H9 (cell line): ENCODE data around the gene NKX3-2. TPM values are rescaled to one million over a fixed set of nuclear protein-coding genes. Genes with fewer than 3 reads are reported as not detected.
A peak's percentile ranks its signal among the peaks of the same experiment; 100 is the strongest.

Experiments
- DNase-seq: peaks from one replicate; pipeline ENCODE4 v3.0.0-alpha.2; 2017
- H2AFZ ChIP-seq: one replicate; pipeline ENCODE4 v1.6.1; 2013; ENCODE audit warnings: mild to moderate bottlenecking, low read length, control low read depth, moderate library complexity
- H2AK5ac ChIP-seq: 2 replicates; pipeline ENCODE4 v1.6.1; 2013; ENCODE audit warnings: low read length, control low read depth, mixed read lengths; ENCODE audit not compliant: insufficient read length
- H2BK120ac ChIP-seq: one replicate; pipeline ENCODE4 v1.6.1; 2013; ENCODE audit warnings: low read depth, mild to moderate bottlenecking, low read length, control low read depth, inconsistent platforms; ENCODE audit not compliant: poor library complexity, severe bottlenecking
- H2BK12ac ChIP-seq: 2 replicates; pipeline ENCODE4 v1.6.1; 2013; ENCODE audit warnings: low read length, control low read depth, mixed read lengths, low read depth; ENCODE audit not compliant: insufficient read length
- H2BK15ac ChIP-seq: 2 replicates; pipeline ENCODE4 v1.6.1; 2013; ENCODE audit warnings: low read depth, low read length, control low read depth
- H2BK20ac ChIP-seq: one replicate; pipeline ENCODE4 v1.6.1; 2013; ENCODE audit warnings: low read depth, mild to moderate bottlenecking, low read length, control low read depth, inconsistent platforms; ENCODE audit not compliant: poor library complexity, severe bottlenecking
- H2BK5ac ChIP-seq: 2 replicates; pipeline ENCODE4 v1.6.1; 2013; ENCODE audit warnings: low read length, control low read depth, mixed read lengths; ENCODE audit not compliant: insufficient read length
- H3K14ac ChIP-seq: 2 replicates; pipeline ENCODE4 v1.6.1; 2013; ENCODE audit warnings: low read length, control low read depth; ENCODE audit not compliant: insufficient read depth
- H3K18ac ChIP-seq: 2 replicates; pipeline ENCODE4 v1.6.1; 2013; ENCODE audit warnings: low read depth, mild to moderate bottlenecking, mixed read lengths, low read length, control low read depth; ENCODE audit not compliant: insufficient read length
- H3K23ac ChIP-seq: 2 replicates; pipeline ENCODE4 v1.6.1; 2013; ENCODE audit warnings: low read length, control low read depth, mixed read lengths, low read depth; ENCODE audit not compliant: insufficient read length
- H3K23me2 ChIP-seq: 2 replicates; pipeline ENCODE4 v1.6.1; 2013; ENCODE audit warnings: low read depth, mild to moderate bottlenecking, mixed read lengths, low read length, control low read depth; ENCODE audit not compliant: insufficient read length, poor library complexity, severe bottlenecking
- H3K27ac ChIP-seq: 2 replicates; pipeline ENCODE4 v1.5.1; 2013; ENCODE audit warnings: low read length, control low read depth, mixed read lengths, low read depth; ENCODE audit not compliant: insufficient read length
- H3K27me3 ChIP-seq: 2 replicates; pipeline ENCODE4 v1.6.1; 2013; ENCODE audit warnings: low read length, control low read depth, inconsistent platforms; ENCODE audit not compliant: insufficient read depth
- H3K4ac ChIP-seq: 2 replicates; pipeline ENCODE4 v1.6.1; 2013; ENCODE audit warnings: low read depth, mild to moderate bottlenecking, control low read depth, inconsistent platforms, low read length, moderate library complexity
- H3K4me1 ChIP-seq: 2 replicates; pipeline ENCODE4 v1.6.1; 2013; ENCODE audit warnings: low read length, control low read depth, inconsistent platforms; ENCODE audit not compliant: insufficient read depth
- H3K4me2 ChIP-seq: 2 replicates; pipeline ENCODE4 v1.6.1; 2013; ENCODE audit warnings: low read length, control low read depth, mixed read lengths; ENCODE audit not compliant: insufficient read length, insufficient read depth
- H3K56ac ChIP-seq: 2 replicates; pipeline ENCODE4 v1.6.1; 2013; ENCODE audit warnings: low read depth, mild to moderate bottlenecking, mixed read lengths, low read length, control low read depth; ENCODE audit not compliant: insufficient read length
- H3K79me1 ChIP-seq: 2 replicates; pipeline ENCODE4 v1.6.1; 2013; ENCODE audit warnings: low read depth, mild to moderate bottlenecking, moderate library complexity, low read length, control low read depth, inconsistent platforms; ENCODE audit not compliant: insufficient read depth, poor library complexity, severe bottlenecking
- H3K79me2 ChIP-seq: 2 replicates; pipeline ENCODE4 v1.6.1; 2013; ENCODE audit warnings: low read length, control low read depth, inconsistent platforms; ENCODE audit not compliant: insufficient read depth
- H3K9ac ChIP-seq: 2 replicates; pipeline ENCODE4 v1.6.1; 2013; ENCODE audit warnings: low read length, control low read depth, mixed read lengths; ENCODE audit not compliant: insufficient read length; ENCODE audit errors: extremely low read depth
- H3K9me3 ChIP-seq: one replicate; pipeline ENCODE4 v1.6.1; 2013; ENCODE audit warnings: low read depth, low read length, inconsistent platforms; ENCODE audit not compliant: control insufficient read depth
- H3T11ph ChIP-seq: one replicate; pipeline ENCODE4 v1.6.1; 2013; ENCODE audit warnings: mild to moderate bottlenecking, low read length, control low read depth, inconsistent platforms
- H4K20me1 ChIP-seq: one replicate; pipeline ENCODE4 v1.6.1; 2013; ENCODE audit not compliant: control insufficient read depth, insufficient read length, insufficient read depth
- H4K5ac ChIP-seq: 2 replicates; pipeline ENCODE4 v1.6.1; 2013; ENCODE audit warnings: low read depth, mild to moderate bottlenecking, mixed read lengths, low read length, control low read depth; ENCODE audit not compliant: insufficient read length
- H4K8ac ChIP-seq: replicated peaks from 2 replicates; pipeline ENCODE4 v1.6.1; 2013; ENCODE audit warnings: low read length, control low read depth, mixed read lengths, low read depth; ENCODE audit not compliant: insufficient read length
- H4K91ac ChIP-seq: 2 replicates; pipeline ENCODE4 v1.6.1; 2013; ENCODE audit warnings: low read depth, mild to moderate bottlenecking, moderate library complexity, mixed read lengths, low read length, control low read depth; ENCODE audit not compliant: insufficient read length
- H3K27ac Mint-ChIP-seq, 3 experiments: 2 replicates in 2 of 3; 3 replicates in 1 of 3; pipeline ENCODE4 v1.8.0; 2020 to 2021; ENCODE audit warnings: mixed read lengths in 3 of 3, mild to moderate bottlenecking in 1 of 3, moderate library complexity in 1 of 3
- H3K27me3 Mint-ChIP-seq: 2 replicates; pipeline ENCODE4 v1.8.0; 2021; ENCODE audit warnings: low read depth, mild to moderate bottlenecking, moderate library complexity, mixed read lengths
- H3K36me3 Mint-ChIP-seq, 3 experiments: 2 replicates in 2 of 3; 3 replicates in 1 of 3; pipeline ENCODE4 v1.8.0; 2020 to 2021; ENCODE audit warnings: low read depth in 3 of 3, mixed read lengths in 3 of 3; ENCODE audit not compliant: insufficient read depth in 1 of 3
- H3K4me1 Mint-ChIP-seq, 2 experiments: 2 replicates each; pipeline ENCODE4 v1.8.0; 2020; ENCODE audit warnings: mixed read lengths in 2 of 2
- H3K4me3 Mint-ChIP-seq, 2 experiments: 2 replicates in 1 of 2; 3 replicates in 1 of 2; pipeline ENCODE4 v1.8.0; 2020 to 2021; ENCODE audit warnings: mild to moderate bottlenecking in 2 of 2, mixed read lengths in 2 of 2, moderate library complexity in 1 of 2
- H3K9me3 Mint-ChIP-seq, 2 experiments: 2 replicates in 1 of 2; 3 replicates in 1 of 2; pipeline ENCODE4 v1.8.0; 2020; ENCODE audit warnings: mild to moderate bottlenecking in 2 of 2, mixed read lengths in 2 of 2, moderate library complexity in 1 of 2
- CTCF ChIP-seq: fragments of 200-600 bp; sonication (generic); conservative IDR thresholded peaks from 3 replicates; pipeline ENCODE4 v1.8.0; 2021; ENCODE audit warnings: antibody characterized with exemption, mild to moderate bottlenecking
- WGBS: extraction: QIAGEN DNeasy Blood & Tissue Kit; methylation state at CpG from one replicate; pipeline ENCODE4 v1.1.7; 2013; ENCODE audit warnings: missing lambda C conversion rate, low lambda C conversion rate, mixed read lengths; ENCODE audit not compliant: insufficient read length; ENCODE audit errors: extremely low coverage; 5-methylcytosine and 5-hydroxymethylcytosine counted together
- total RNA-seq: library from RNA; stranded (reverse); gene quantifications from 2 replicates; pipeline ENCODE4 v1.2.1, GENCODE V29; 2021

NKX3-2 gene
- total RNA-seq, 1 experiment from 2014 or later: 1.9 TPM

DNA sequence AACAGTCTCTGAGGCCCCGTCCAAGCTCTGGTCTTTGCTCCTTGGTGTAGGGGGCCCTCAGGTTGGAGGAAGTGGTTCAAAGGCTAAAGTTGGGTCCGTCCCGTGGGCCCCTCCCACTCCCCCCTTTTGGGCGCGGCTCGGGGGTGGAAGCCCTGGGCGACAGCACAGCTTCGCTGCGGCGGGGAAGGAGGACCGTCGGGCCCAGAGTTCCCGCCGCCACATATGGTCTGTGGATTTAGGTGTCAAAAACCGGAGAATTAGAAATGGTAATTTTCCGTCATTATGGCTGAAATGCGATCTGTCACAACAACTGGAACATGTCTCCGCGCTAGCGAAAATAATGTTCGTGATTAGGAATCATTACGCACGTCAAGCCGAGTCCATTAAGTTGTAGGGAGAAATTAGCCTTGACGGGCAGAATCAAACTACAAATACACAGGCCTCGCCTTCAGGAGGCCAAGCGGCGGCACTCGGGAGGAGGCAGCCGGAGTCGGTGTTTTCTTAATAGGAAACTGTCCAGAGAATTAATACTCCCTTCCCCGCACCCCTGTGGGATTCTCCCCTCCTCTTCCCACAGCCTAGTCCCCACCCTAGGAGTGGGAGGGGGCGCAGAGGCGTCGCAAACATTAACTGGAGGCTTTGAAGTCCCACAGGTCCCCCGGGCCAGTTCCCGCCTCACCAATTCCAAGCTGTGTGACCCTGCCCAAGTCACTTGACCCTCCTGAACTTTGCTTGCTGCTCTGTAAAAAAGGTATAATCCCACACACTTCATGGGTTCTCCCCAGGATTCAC is 15.0 kb downstream of the NKX3-2 start:
- Histone ChIP-seq H3K4ac (no peak overlapping the region), H4K8ac (no peak overlapping the region), H2BK120ac (no peak overlapping the region), H2BK12ac (no peak overlapping the region), H4K20me1 (no peaks in the 10 kb centered on the region), H3K56ac (no peak overlapping the region), H3K14ac (no peak overlapping the region), H3K23me2 (peaks cover 7% of the 10 kb centered on the region), H3K23ac (no peak overlapping the region), H3K79me2 (no peaks in the 10 kb centered on the region), H4K5ac (no peak overlapping the region), H3K4me1 (peaks cover 4% of the 10 kb centered on the region), H3K4me2 (peak overlapping the region; percentile 46), H3K9me3 (peaks cover 3% of the 10 kb centered on the region), H3T11ph (no peak overlapping the region), H2BK15ac (no peak overlapping the region), H2BK5ac (no peak overlapping the region), H3K9ac (no peak overlapping the region), H2AK5ac (no peak overlapping the region), H3K18ac (no peak overlapping the region), H4K91ac (no peak overlapping the region), H3K27me3 (peaks cover 90% of the 10 kb centered on the region), H2BK20ac (no peak overlapping the region), H3K27ac (no peak overlapping the region), H2AFZ (no peak overlapping the region), H3K79me1 (no peaks in the 10 kb centered on the region)
- H3K4me3 Mint-ChIP-seq: peak overlapping the region in 1 of 2 experiments; percentile 59; a peak in 2 of 5 replicates
- peaks cover 5% of the 10 kb centered on the region in 2 experiments for H3K9me3 Mint-ChIP-seq
- peaks cover 2 to 5% (median 4%) of the 10 kb centered on the region in 3 experiments; a peak in 5 of 7 replicates for H3K36me3 Mint-ChIP-seq
- WGBS: no CpG with 5 or more reads among the region's 37 CpGs
- H3K4me1 Mint-ChIP-seq: peaks cover 44 to 45% of the 10 kb centered on the region in 2 experiments
- H3K27me3 Mint-ChIP-seq: peaks cover 99% of the 10 kb centered on the region
- H3K27ac Mint-ChIP-seq: no peak overlapping the region
- TF ChIP-seq CTCF: no peak
- no peak for DNase-seq
